Subcutaneous adipose tissue (tissue), 4 donors: ENCODE data around the gene ERVMER34-1. TPM values are rescaled to one million over a fixed set of nuclear protein-coding genes. Genes with fewer than 3 reads are reported as not detected.

ENCODE experiments used
- CTCF ChIP-seq: fragments of 450-650 bp; IDR thresholded peaks from one replicate; pipeline ENCODE4 v1.5.1; 2016; ENCODE audit warnings: low read depth, mild to moderate bottlenecking, control low read depth, antibody characterized with exemption, moderate library complexity
- small RNA-seq: library from RNA; depleted of rRNA; stranded (forward); fragments of <200 nt; gene quantifications from one replicate; pipeline ENCODE3, GENCODE V24; 2016
- total RNA-seq, 4 donors: library from RNA; depleted of rRNA; stranded (reverse); fragments of >200 nt; gene quantifications; one replicate each; pipeline ENCODE4 v1.1.0, GENCODE V29; 2016

The ERVMER34-1 gene
- total RNA-seq, 4 donors from 2014 or later: 0.51 TPM; not detected in 3

- no peak for TF ChIP-seq CTCF
Observed at GRCh38 chr4:52694936-52695335, 56.3 kb downstream of the ERVMER34-1 start.

GRCh38 chr4:52693492-52693891 lies 57.7 kb downstream of the ERVMER34-1 start:
- no peak for TF ChIP-seq CTCF

Small RNA genes lying within 50 kb of the gene (small RNA-seq; reads per million reads assigned to genes)
- gene MIR4449 (1.2 reads per million, percentile 7 among the genes with 10 or more reads in this experiment), gene RF00019 (0.49 reads per million), gene RF00568 (not detected), gene SNORA26 (10.2 reads per million, percentile 90 among the genes with 10 or more reads in this experiment)

Other genes starting within 250 kb of the ERVMER34-1 start
- 10 to 100 TPM in 2 of 4 donors, 1 to 10 TPM in 2; 7.0 to 10.9 (median 9.1) TPM for gene USP46, start 92.1 kb downstream of the ERVMER34-1 start, total RNA-seq
- gene RASL11B, start 110.9 kb upstream of the ERVMER34-1 start, total RNA-seq: 1 to 10 TPM in 1 of 4 donors, under 1 TPM in 1, not detected in 2; 0.66 to 2.4 TPM